Measurements from ENCODE around the gene KRTAP19-8.

KRTAP19-8 gene

GRCh38 chr21:31038376-31038775 lies at the start of gene KRTAP19-8:
KRTAP19-8 (minus strand) TSS chr21:31038476; CDS start chr21:31038443, 33 bp downstream.
- no peak for DNase-seq

DNA sequence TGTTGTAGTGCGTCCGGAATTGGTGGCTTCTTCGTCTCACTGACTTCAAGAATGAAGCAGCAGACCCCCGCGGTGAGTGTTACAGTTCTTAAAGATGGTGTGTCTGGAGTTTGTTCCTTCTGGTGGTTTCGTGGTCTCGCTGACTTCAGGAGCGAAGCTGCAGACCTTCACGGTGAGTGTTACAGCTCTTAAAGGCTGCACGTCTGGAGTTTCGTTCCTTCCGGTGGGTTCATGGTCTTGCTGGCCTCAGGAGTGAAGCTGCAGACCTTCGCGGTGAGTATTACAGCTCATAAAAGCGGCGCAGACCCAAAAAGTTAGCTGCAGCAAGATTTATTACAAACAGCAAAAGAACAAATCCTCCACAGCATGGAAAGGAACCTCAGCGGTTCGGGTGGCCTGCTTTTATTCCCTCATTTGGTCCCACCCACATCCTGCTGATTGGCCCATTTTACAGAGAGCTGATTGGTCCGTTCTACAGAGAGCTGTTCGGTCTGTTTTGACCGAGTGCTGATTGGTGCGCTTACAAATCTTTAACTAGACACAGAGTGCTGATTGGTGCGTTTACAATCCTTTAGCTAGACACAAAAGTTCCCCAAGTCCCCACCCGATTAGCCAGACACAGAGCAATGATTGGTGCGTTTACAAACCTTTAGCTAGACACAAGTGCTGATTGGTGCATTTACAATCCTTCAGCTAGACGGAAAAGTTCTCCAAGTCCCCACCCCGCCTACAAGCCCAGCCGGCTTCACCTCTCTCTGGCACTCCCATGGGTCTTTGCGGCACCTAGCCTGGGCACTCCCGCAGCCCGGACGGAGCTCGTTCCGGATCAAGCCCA lies 49.6 kb upstream of the KRTAP19-8 start:
- DNase-seq = no peak

DNA sequence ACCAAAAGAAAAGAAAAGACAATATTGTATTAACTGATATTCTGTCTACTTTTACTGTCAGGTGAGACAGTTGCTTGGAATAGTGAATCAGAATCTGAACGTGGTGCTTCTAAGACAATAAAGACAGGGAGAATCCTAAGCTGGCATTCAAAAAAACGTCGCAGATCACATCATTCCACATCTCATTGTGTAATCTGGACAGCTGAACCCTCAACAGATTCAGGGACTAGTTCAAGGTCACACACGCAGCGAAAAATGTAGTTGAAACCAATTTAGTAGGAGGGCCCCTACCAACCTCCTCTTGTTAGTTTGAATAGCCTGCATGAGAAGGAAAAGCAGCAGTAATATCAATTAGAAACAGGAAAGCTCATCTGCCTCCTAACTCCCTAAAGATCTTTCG lies 46.4 kb upstream of the KRTAP19-8 start:
- DNase-seq = no peak

GRCh38 chr21:31078796-31079195 lies 40.5 kb upstream of the KRTAP19-8 start:
- DNase-seq = no peak

- DNase-seq = no peak
These were observed 39.9 kb upstream of the KRTAP19-8 start for GRCh38 chr21:31078216-31078615.

DNA sequence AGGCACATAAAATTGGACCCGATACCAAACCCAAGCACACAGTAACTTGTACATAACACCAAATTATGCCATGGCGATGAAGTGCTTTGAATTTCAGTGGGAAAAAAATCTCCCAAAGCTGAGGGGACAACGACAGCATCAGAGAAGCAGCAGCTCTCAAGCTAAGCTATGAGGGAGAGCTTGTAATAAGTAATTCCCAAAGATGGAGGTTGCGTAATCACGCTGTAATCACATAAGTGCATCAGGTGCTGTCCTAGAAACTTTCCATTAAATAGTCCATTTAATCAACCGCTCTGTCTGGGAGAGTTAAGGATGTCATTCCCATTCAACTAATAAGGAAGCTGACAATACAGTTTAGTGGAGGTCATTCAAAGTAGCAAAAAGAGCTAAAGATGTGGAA lies 37.6 kb upstream of the KRTAP19-8 start:
- no peak for DNase-seq

DNA sequence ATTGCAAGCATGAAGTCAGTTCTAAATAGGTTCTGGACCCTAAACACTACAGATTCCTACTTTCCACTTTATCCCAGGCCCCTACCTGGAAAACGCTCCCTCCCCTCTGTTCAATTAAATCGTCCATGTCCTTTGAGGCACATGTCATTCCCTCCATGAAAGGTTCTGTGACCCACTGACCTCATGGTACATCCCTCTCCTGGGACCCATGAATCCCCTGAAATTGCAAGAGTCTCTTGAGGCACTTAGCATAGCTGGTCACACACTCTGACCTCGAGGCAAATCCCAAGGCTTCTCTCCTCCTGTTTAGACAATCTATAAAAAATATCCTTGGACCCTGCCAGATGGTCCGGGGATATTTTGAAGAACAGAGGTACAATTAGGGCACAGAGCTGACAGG lies 34.3 kb upstream of the KRTAP19-8 start:
- DNase-seq = no peak

GRCh38 chr21:31064803-31065202 lies 26.5 kb upstream of the KRTAP19-8 start:
- no peak for DNase-seq

GRCh38 chr21:31052489-31053142 lies 14.3 kb upstream of the KRTAP19-8 start:
- DNase-seq = no peak

GRCh38 chr21:31050577-31051157 lies 12.4 kb upstream of the KRTAP19-8 start:
- DNase-seq = no peak

- DNase-seq = no peak
These were observed 7.6 kb upstream of the KRTAP19-8 start for GRCh38 chr21:31045841-31046240.

- no peak for DNase-seq
These were observed 5.2 kb upstream of the KRTAP19-8 start for GRCh38 chr21:31043471-31043870.

DNA sequence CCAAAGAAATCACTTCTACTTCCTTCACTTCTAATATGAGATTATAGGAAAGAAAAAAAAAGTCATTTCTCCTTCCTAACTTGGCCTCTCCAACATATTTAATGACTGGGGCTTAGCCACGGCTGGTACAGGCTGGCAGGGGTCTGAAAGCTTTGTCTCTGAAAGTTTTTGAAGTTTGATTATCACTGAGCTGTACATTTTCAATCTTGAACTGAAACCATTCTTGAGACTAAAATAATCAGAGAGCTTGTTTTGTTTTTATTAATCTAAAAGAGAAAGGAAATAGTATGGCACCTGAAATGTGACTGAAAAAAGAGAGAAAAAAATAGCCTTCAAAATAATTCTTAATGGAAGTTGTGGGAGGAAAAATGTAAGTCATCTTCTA lies 3.8 kb upstream of the KRTAP19-8 start:
- DNase-seq = no peak

- no peak for DNase-seq
These were observed 3.2 kb upstream of the KRTAP19-8 start for GRCh38 chr21:31041295-31042079.

DNA sequence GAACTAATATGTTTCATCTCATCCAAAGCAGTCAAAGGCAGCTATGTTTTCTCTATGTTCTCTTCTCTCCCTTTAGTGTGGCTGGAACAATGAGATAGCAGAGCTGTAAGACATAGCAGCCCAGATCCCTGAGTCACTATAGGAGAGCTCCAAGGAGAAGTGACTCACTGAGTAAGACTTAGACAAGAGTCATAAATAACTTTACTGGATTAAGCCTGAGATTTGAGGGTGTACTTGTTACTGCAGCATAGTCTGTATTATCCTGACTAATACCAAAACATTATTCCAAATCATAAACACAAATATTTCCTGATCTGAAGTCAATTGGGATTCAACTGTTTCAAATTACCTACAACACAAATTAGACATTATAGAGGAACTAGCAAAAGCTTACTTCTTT lies 3.9 kb downstream of the KRTAP19-8 start:
- DNase-seq = no peak

GRCh38 chr21:31030367-31031106 lies 7.7 kb downstream of the KRTAP19-8 start:
- no peak for DNase-seq

DNA sequence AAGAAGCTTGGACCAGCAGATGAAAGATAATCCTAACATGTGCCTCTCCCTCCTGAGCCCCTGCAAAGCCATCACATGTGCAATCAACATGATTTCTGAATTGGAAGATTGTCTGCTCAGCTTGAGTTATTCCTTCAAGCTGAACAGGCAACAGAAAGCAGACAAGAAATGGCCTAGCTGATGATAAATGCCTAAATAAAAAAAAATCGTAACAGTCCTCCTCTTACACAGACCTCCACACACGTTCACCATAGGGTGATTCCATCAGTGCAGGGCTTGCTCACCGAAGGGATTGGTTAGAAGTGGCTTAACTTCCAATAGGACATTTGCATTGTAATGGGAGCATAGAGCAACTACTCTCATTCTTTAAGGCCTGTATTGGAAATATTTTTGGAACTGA lies 14.6 kb downstream of the KRTAP19-8 start:
- no peak for DNase-seq

DNA sequence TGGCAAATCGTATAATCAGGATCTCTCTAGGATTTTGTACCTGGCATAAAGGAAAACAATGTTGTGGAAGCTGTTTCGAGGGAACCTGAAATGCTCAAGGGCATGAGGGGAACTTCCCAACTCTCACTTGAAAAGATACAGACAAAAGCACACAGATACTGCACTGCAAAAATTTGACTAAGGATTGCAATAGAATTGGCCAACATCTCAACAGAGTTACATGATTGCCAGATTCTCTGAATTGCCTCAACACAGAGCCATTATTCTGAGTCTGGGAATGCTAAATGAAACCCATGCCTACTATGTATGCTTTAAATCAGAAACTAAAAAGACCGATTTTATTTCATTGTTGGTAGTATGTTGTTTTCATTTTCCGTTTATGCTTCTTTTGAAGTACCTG lies 16.0 kb downstream of the KRTAP19-8 start:
- DNase-seq = no peak

DNA sequence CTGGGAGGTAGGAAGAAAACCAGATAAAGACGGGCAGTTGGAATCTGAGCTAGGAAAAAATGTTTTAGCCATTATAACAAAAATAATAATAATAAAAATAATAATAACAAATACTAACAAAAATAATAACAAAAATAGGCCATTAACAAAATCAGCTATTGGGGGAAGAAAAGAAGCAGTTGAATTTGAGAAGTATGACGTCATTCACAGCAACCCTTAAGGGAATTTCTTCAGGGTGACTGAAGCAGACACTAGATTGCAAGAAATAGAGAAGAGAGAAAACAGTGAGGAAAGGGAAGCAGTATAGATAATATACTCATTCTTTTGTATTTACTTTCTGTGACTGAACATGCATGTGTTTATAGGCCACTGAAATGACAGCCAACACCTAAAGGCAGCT lies 20.0 kb downstream of the KRTAP19-8 start:
- no peak for DNase-seq

DNA sequence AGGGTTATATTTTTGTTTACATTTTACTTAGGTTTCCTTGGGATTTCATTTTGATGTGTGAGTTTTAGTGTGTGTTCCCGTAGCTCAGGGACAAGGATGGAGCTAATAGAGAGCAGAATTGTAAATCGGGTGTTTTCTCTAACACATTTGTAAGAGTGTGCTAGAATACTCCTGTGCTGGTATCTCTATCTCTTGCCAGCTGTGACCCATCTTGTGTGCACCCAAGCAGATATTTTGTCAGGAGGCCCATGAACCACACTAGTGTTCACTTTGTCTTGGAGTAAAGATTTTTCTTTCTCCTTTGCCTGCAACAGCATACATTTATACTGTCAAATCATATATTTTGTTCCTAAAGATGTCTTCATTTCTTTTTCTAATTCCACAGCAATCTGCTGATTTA lies 23.4 kb downstream of the KRTAP19-8 start:
- DNase-seq = no peak

DNA sequence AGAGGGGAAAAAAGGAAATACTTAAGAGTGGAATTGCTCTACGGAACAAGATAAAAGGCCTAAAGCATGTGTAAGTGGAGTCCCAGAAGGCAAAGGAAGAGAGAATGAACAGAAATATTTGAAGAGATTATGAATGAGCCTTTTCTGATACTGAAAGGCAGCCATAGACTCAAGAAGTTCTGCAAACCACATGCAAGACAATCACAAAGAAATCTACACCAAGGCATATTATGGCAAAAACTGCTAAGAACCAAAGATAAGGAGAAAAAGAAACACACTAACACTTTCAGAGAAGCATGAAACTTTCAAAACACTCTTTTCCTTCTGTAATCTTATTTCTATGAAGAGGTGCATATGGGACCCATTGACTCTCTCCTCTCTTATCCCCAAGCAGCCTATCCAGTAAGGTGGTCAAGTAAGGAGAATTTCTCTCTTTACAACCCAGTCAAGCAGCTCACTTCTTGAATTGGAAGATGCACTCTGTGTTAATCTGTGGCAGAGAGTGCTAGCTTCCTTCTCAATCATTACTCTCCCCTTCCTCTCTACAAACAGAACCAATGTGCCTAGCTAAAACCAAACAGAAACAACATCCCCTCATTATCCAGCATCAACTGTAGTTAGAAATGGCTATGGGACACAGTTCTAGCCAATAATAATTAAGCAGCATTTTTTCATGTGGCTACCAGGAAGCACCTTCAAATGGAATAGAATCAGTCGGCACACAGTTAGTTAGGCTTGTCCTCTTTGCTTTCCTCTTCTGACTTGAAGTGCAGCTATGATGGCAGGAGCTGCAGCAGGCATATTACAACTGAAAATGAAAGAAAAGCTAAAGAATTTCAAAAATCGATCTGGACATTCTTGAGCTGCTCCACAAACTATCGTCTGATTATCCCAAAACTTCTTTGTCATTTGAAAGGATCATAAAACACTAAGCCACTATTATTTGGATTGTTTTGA lies 25.9 kb downstream of the KRTAP19-8 start:
- no peak for DNase-seq
